ENCODE measurements around the gene COQ7. TPM values are rescaled to one million over a fixed set of nuclear protein-coding genes. Genes with fewer than 3 reads are reported as not detected.

COQ7 gene
- total and polyA plus RNA-seq, 8 donors = 15.1 to 32.0 (median 28.5) TPM

- intact Hi-C loops (cut with DNase I) = loop anchor here in 1 of 2 donors (10.0 kb wide), 1 partner anchor 76 kb away; the partner anchor contains the start of gene SYT17
- TF ChIP-seq CTCF (IDR thresholded peaks at IDR 0.05) = no peak
- DNase-seq = no peak
- no peak for ATAC-seq
- Histone ChIP-seq H3K9me3 (no peaks in the 10 kb centered on the region), H3K36me3 (no peaks in the 10 kb centered on the region), H3K27ac (no peak overlapping the region), H3K27me3 (peaks cover 0 to 12% of the 10 kb centered on the region in 2 donors), H3K4me3 (no peak overlapping the region), H3K4me1 (peaks cover 7 to 25% of the 10 kb centered on the region in 2 donors)
Observed at GRCh38 chr16:19088341-19088916, 21.0 kb downstream of the COQ7 start.

DNA sequence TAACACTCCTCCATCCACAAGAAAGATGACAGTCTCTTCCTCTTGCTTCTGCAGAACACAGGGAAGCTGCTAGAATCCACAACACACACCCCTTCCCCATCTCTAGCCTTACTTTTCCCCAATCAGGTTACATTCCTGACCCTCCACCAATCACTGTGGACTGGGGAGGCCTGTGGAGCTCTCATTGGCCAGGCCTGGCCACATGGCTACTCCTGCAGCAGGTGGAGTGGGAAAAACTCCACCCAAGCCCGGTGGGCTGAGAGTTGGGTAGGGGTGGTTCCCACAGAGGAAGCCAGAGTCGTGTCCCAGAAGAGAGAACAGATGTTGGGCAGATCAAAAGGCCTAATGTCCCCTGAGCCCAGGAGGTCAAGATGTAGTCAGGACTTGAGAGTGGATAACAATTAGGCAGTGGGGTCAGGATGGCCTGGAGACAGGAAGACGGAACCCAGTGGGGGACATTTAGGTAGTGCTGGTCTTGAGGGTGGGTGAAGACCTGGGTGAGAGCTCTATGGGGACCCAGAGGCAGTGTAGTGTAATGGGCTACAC is 22.1 kb downstream of the COQ7 start:
- Histone ChIP-seq H3K27me3 (peaks cover 0 to 12% of the 10 kb centered on the region in 2 donors), H3K9me3 (no peaks in the 10 kb centered on the region), H3K27ac (no peak overlapping the region), H3K4me1 (peaks cover 7 to 25% of the 10 kb centered on the region in 2 donors), H3K4me3 (no peak overlapping the region), H3K36me3 (no peaks in the 10 kb centered on the region)
- intact Hi-C loops (cut with DNase I) = loop anchor here in 1 of 2 donors (10.0 kb wide), 1 partner anchor 75 kb away; the partner anchor contains the start of gene SYT17
- TF ChIP-seq CTCF (IDR thresholded peaks at IDR 0.05) = no peak
- no peak for ATAC-seq
- no peak for DNase-seq

DNA sequence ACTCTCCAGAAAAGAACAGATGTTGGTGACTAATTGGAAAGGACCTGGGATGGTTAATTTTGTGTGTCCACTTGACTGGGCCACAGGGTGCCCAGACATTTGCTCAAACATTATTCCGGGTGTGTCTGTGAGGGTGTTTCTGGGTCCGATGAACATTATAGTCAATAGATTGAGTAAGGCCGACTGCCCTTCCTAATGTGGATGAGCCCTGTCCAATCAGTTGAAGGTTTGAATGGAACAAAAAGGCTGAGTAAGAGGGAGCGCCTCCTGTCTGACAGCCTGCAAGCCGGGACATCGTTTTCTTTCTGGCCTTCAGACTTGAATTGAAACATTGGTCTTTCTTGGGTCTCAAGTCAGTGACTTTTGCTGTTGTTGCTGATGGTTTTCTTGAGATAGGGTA is 23.5 kb downstream of the COQ7 start:
- no peaks in the 10 kb centered on the region for H3K9me3 ChIP-seq
- DNase-seq = no peak
- no peak overlapping the region for H3K4me3 ChIP-seq
- TF ChIP-seq CTCF (IDR thresholded peaks at IDR 0.05) = no peak
- no peaks in the 10 kb centered on the region for H3K36me3 ChIP-seq
- no peak overlapping the region for H3K27ac ChIP-seq
- H3K27me3 ChIP-seq = peaks cover 0 to 5% of the 10 kb centered on the region in 2 donors
- peaks cover 5 to 27% of the 10 kb centered on the region in 2 donors for H3K4me1 ChIP-seq
- ATAC-seq = no peak
- intact Hi-C loops (cut with DNase I) = no loop called here

DNA sequence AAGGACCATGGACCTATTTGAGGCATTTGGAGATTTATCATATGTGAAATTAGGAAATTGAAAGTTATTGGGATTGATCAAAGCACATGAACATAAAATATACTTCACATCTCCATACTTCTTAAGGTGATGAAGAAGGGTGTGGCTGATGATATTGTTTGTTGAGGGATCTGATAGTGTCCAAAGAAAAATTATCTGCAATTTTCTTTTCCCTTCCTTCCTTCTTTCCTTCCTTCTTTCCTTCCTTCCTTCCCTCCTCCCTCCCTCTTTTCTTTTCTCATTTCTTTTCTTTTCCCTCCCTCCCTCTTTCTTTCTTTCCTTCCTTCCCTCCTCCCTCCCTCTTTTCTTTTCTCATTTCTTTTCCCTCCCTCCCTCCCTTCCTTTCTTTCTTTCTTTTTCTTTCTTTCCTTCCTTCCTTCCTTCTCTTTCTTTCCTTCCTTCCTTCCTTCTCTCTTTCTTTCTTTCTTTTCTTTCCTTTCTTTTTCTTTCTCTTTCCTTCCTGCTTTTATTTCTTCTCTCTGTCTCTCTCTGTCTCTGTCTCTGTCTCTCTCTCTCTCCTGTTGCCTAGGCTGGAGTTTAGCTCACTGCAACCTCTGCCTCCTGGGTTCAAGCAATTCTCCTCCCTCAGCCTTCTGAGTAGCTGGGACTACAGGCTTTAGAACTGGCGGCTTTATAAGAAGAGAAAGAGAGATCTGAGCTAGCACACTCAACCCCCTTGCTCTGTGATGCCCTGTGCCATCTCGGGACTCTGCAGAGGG is 25.4 kb downstream of the COQ7 start:
- intact Hi-C loops (cut with DNase I) = no loop called here
- no peaks in the 10 kb centered on the region for H3K9me3 ChIP-seq
- no peaks in the 10 kb centered on the region for H3K27me3 ChIP-seq
- no peak overlapping the region for H3K27ac ChIP-seq
- TF ChIP-seq CTCF (IDR thresholded peaks at IDR 0.05) = no peak
- no peak for DNase-seq
- H3K36me3 ChIP-seq = no peaks in the 10 kb centered on the region
- H3K4me3 ChIP-seq = no peak overlapping the region
- H3K4me1 ChIP-seq = peaks cover 0 to 13% of the 10 kb centered on the region in 2 donors
- ATAC-seq = no peak
